DOHH2 (cell line): ENCODE measurements around the gene DPCD.

Experiments
- H3F3A ChIP-seq: fragments of 200-600 bp; sonication (generic), shearing (Covaris generic); 2 replicates; pipeline ENCODE4 v1.6.0; 2016; ENCODE audit warnings: antibody characterized with exemption, mild to moderate bottlenecking; ENCODE audit not compliant: control insufficient read depth, insufficient read depth
- H3K27ac ChIP-seq: fragments of 200-600 bp; sonication (generic); 2 replicates; pipeline ENCODE4 v1.5.1; 2014; ENCODE audit warnings: low read depth, mild to moderate bottlenecking, low read length, moderate library complexity
- H3K27me3 ChIP-seq: fragments of 200-600 bp; sonication (generic); 2 replicates; pipeline ENCODE4 v1.6.1; 2014; ENCODE audit warnings: mild to moderate bottlenecking, low read length, mixed read lengths; ENCODE audit not compliant: control insufficient read depth
- H3K36me3 ChIP-seq: fragments of 200-600 bp; sonication (generic); 2 replicates; pipeline ENCODE4 v1.6.1; 2014; ENCODE audit warnings: mild to moderate bottlenecking, low read length, moderate library complexity, mixed read lengths; ENCODE audit not compliant: control insufficient read depth
- H3K4me1 ChIP-seq: fragments of 200-600 bp; sonication (generic); 2 replicates; pipeline ENCODE4 v1.6.1; 2014; ENCODE audit warnings: mild to moderate bottlenecking, low read length, mixed read lengths; ENCODE audit not compliant: control insufficient read depth
- H3K4me2 ChIP-seq: fragments of 200-600 bp; sonication (generic); 2 replicates; pipeline ENCODE4 v1.6.0; 2014; ENCODE audit warnings: mild to moderate bottlenecking, low read length, moderate library complexity
- H3K4me3 ChIP-seq: fragments of 200-600 bp; sonication (generic); 2 replicates; pipeline ENCODE4 v1.5.1; 2014; ENCODE audit warnings: mild to moderate bottlenecking, low read length, mixed read lengths
- H3K79me2 ChIP-seq: fragments of 200-600 bp; sonication (generic); 2 replicates; pipeline ENCODE4 v1.6.1; 2014; ENCODE audit warnings: mild to moderate bottlenecking, low read length, mixed read lengths; ENCODE audit not compliant: control insufficient read depth
- H3K9me2 ChIP-seq: fragments of 200-600 bp; sonication (generic); replicated peaks from 2 replicates; pipeline ENCODE4 v1.6.1; 2014; ENCODE audit warnings: mild to moderate bottlenecking, low read length, mixed read lengths; ENCODE audit not compliant: control insufficient read depth
- H3K9me3 ChIP-seq: fragments of 200-600 bp; sonication (generic); 2 replicates; pipeline ENCODE4 v1.6.1; 2014; ENCODE audit warnings: antibody characterized with exemption, low read length, mixed read lengths; ENCODE audit not compliant: control insufficient read depth, insufficient read depth
- H4K20me1 ChIP-seq: fragments of 200-600 bp; sonication (generic); 2 replicates; pipeline ENCODE4 v1.6.0; 2014; ENCODE audit warnings: low read depth, mild to moderate bottlenecking, antibody characterized with exemption, low read length, moderate library complexity; ENCODE audit not compliant: control insufficient read depth, insufficient read depth
- EZH2phosphoT487 ChIP-seq: fragments of 200-600 bp; sonication (generic); IDR thresholded peaks from 2 replicates; pipeline ENCODE4 v1.6.1; 2017; ENCODE audit warnings: borderline replicate concordance, mild to moderate bottlenecking, antibody characterized with exemption, low read length, moderate library complexity, mixed read lengths
- TF ChIP-seq, protein P1 (sequence below): fragments of 200-600 bp; sonication (generic); IDR thresholded peaks from one replicate; pipeline ENCODE4 v1.5.1; 2014; ENCODE audit warnings: antibody characterized with exemption, mild to moderate bottlenecking, low read depth, low read length; ENCODE audit not compliant: poor library complexity, severe bottlenecking

DPCD gene

DNA sequence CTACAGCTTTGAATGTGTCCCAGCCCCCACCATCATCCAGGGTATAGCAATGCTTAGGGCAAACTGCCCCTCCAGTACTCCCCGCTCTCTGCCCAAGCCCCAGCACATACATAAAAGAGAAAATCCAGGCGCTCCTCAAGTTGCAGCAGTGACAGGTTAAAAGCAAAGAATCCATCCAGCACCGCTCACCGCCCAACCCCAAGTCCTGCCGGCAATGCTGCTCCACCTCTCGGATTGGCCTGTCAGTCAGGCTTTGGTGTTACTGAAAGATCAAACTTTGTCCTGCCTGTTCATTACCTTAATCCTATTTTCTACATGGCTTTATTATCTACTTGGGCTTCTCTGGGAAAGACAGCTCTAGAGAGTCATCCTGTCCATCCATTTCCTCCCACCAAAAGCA lies 31.9 kb downstream of the DPCD start:
- H3F3A ChIP-seq, result peaks cover 13% of the 10 kb centered on the region
- H3K4me3 ChIP-seq, result no peak overlapping the region
- H3K9me2 ChIP-seq, result no peaks in the 10 kb centered on the region
- H3K9me3 ChIP-seq, result no peaks in the 10 kb centered on the region
- TF ChIP-seq EZH2phosphoT487, result no peak
- TF ChIP-seq, protein P1, sequence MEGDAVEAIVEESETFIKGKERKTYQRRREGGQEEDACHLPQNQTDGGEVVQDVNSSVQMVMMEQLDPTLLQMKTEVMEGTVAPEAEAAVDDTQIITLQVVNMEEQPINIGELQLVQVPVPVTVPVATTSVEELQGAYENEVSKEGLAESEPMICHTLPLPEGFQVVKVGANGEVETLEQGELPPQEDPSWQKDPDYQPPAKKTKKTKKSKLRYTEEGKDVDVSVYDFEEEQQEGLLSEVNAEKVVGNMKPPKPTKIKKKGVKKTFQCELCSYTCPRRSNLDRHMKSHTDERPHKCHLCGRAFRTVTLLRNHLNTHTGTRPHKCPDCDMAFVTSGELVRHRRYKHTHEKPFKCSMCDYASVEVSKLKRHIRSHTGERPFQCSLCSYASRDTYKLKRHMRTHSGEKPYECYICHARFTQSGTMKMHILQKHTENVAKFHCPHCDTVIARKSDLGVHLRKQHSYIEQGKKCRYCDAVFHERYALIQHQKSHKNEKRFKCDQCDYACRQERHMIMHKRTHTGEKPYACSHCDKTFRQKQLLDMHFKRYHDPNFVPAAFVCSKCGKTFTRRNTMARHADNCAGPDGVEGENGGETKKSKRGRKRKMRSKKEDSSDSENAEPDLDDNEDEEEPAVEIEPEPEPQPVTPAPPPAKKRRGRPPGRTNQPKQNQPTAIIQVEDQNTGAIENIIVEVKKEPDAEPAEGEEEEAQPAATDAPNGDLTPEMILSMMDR, result no peak
- no peak overlapping the region for H3K27ac ChIP-seq
- H3K4me2 ChIP-seq, result no peak overlapping the region
- H3K4me1 ChIP-seq, result peaks cover 47% of the 10 kb centered on the region
- H4K20me1 ChIP-seq, result peaks cover 5% of the 10 kb centered on the region
- H3K79me2 ChIP-seq, result no peaks in the 10 kb centered on the region
- peaks cover 69% of the 10 kb centered on the region for H3K36me3 ChIP-seq
- no peaks in the 10 kb centered on the region for H3K27me3 ChIP-seq

DNA sequence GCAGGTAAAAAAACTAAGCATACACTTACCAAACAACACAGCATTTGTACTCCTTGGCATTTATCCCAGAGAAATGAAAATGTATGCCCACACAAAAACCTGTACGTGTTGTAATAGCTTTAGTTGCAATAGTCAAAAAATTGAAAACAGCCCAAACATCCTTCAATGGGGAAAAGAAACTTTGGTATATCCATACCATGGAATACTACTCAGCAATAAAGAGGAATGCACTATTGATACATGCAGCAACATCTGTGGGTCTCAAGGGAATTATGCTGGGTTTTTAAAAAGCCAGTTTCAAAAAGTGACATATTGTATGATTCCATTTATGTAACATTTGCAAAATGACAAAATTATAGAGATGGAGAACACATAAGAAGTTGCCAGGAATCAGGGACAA lies 35.4 kb downstream of the DPCD start:
- Histone ChIP-seq H4K20me1 (no peaks in the 10 kb centered on the region), H3K9me2 (no peaks in the 10 kb centered on the region), H3K79me2 (no peaks in the 10 kb centered on the region), H3K36me3 (peaks cover 64% of the 10 kb centered on the region), H3K4me1 (peaks cover 33% of the 10 kb centered on the region), H3K4me3 (no peak overlapping the region), H3K9me3 (no peaks in the 10 kb centered on the region), H3K27me3 (no peaks in the 10 kb centered on the region), H3F3A (no peaks in the 10 kb centered on the region), H3K27ac (no peak overlapping the region), H3K4me2 (no peak overlapping the region)
- TF ChIP-seq EZH2phosphoT487, result no peak
- TF ChIP-seq, protein P1, result no peak

DNA sequence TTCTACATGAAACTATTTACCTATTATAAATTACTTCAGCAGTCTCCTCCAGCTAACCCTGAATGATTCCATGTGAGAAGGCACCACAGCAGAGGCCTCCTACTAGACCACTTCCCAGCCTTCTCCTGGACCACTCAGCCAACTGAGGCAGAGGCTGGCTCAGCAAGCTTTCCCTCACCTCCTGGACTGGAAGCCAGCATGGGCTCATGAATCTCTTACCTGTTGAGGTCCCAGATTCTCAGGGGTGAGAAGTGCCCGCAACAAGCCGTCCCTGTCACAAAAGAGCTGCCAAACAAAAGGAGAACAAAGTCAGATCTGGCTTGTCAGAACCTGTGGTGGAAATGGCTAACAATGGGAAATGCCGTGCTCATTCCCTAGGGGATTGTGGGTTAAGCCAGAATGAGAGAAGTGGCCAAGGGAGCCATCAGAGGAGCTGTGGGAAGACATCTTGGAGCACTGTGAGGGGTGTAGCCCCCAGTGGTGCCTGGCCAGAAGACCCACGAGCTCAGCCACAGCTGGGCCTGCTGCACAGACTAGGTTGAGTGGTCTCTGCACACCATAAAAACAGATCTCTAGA lies 36.5 kb downstream of the DPCD start:
- no peak for TF ChIP-seq EZH2phosphoT487
- TF ChIP-seq, protein P1, result no peak
- Histone ChIP-seq H3K27me3 (no peaks in the 10 kb centered on the region), H3F3A (no peaks in the 10 kb centered on the region), H3K79me2 (no peaks in the 10 kb centered on the region), H3K36me3 (peaks cover 62% of the 10 kb centered on the region), H4K20me1 (no peaks in the 10 kb centered on the region), H3K4me1 (peaks cover 23% of the 10 kb centered on the region), H3K27ac (no peak overlapping the region), H3K9me3 (no peaks in the 10 kb centered on the region), H3K4me3 (no peak overlapping the region), H3K9me2 (no peaks in the 10 kb centered on the region), H3K4me2 (no peak overlapping the region)
